Ovary (tissue), 10 donors: ENCODE measurements around the gene SLC31A1. TPM values are rescaled to one million over a fixed set of nuclear protein-coding genes. Genes with fewer than 3 reads are reported as not detected.

Experiments
- DNase-seq, 5 donors: peaks; one replicate each; pipeline ENCODE4 v3.0.0-alpha.2; 2019 to 2020
- H3K27ac ChIP-seq, 2 donors: fragments of 200-600 bp; one replicate each; pipeline versions ENCODE4 v1.5.1 to v1.8.0; 2019 to 2022
- H3K27me3 ChIP-seq: fragments of 200-600 bp; one replicate; pipeline ENCODE4 v1.8.0; 2022
- H3K36me3 ChIP-seq: fragments of 200-600 bp; sonication (generic); one replicate; pipeline ENCODE4 v1.5.1; 2019
- H3K4me1 ChIP-seq: one replicate; pipeline ENCODE4 v1.8.1; 2013; ENCODE audit warnings: mild to moderate bottlenecking, moderate library complexity; ENCODE audit not compliant: insufficient read depth
- H3K4me3 ChIP-seq: fragments of 200-600 bp; sonication (generic); one replicate; pipeline ENCODE4 v1.5.1; 2017
- H3K9me3 ChIP-seq, 2 donors: fragments of 200-600 bp in 1 of 2; sonication (generic) in 1 of 2; one replicate each; pipeline versions ENCODE4 v1.5.1 to v1.8.1; 2013 to 2019; ENCODE audit warnings: mild to moderate bottlenecking in 1 of 2, moderate library complexity in 1 of 2
- EP300 ChIP-seq: sonication (generic); formaldehyde crosslinking; IDR thresholded peaks from one replicate; pipeline ENCODE4 v1.6.1; 2017; ENCODE audit warnings: antibody characterized with exemption
- POLR2A ChIP-seq: fragments of 450-650 bp; IDR thresholded peaks from one replicate; pipeline ENCODE4 v1.6.1; 2017; ENCODE audit warnings: antibody characterized with exemption, mild to moderate bottlenecking, moderate library complexity
- WGBS, 3 donors: extraction: QIAGEN DNeasy Blood & Tissue Kit in 1 of 3; methylation state at CpG; one replicate each; pipeline versions ENCODE4 v1.1.5 to v1.1.7; 2013 to 2017; 5-methylcytosine and 5-hydroxymethylcytosine counted together
- intact Hi-C, 4 donors: fragments of 100-400 bp; cut with DNase I; formaldehyde crosslinking; loops; one replicate each; pipeline versions ENCODE4 v1.11.0 to v1.15.1; 2022 to 2023
- long read RNA-seq, 3 donors: library from polyadenylated mRNA in 2 of 3; unstranded in 2 of 3; transcript quantifications; one replicate each; pipeline ENCODE4 v2.0.0 and lab custom pipeline, GENCODE V29; 2021 to 2026
- polyA plus RNA-seq, 2 donors: library from polyadenylated mRNA; stranded (reverse); fragments of 200-250 nt in 1 of 2; fragments of 350-450 nt in 1 of 2; fragmentation: Illumina TruSeq in 1 of 2; extraction: RNeasy Lipid Tissue Mini Kit (QIAGEN cat#74804) in 1 of 2; gene quantifications; one replicate each; pipeline ENCODE4 v1.2.3, GENCODE V29; 2013 to 2014
- total RNA-seq, 7 donors: library from RNA; depleted of rRNA in 2 of 7; stranded (reverse); fragments of >200 nt in 2 of 7; fragmentation: NEBNext Ultra II Directional in 3 of 7; extraction: Animal tissue kit (Norgen Biotek cat#: 25700) in 3 of 7; gene quantifications; one replicate each; pipeline versions ENCODE4 v1.1.0 to v1.2.4, GENCODE V29; 2016 to 2023
- TF ChIP-seq, protein P1 (sequence below), 3 donors: fragments of 450-650 bp in 2 of 3; fragments of 200-600 bp in 1 of 3; IDR thresholded peaks; one replicate each; pipeline versions ENCODE4 v1.5.1 to v1.8.0; 2016 to 2022; ENCODE audit warnings: antibody characterized with exemption in 3 of 3, mild to moderate bottlenecking in 1 of 3
- donor health status: DM: no; HTN: no; CAD: no; lungs with moderate emphysema.
- donor health status: DM: no; HTN: no; CAD: no.
- donor health status: Bipolar disorder and iron deficiency.
- donor health status: DM: yes; HTN: yes; CAD: no.
- donor health status: DM: no; HTN: no; CAD: no.
- donor health status: DM: yes; HTN: yes; CAD: no.

SLC31A1 gene
- total RNA-seq (10 to 100 TPM in 5 of 7 donors, 1 to 10 TPM in 2; 6.6 to 18.7 (median 12.5) TPM), polyA plus RNA-seq (10 to 100 TPM in 1 of 2 donors, 1 to 10 TPM in 1; 5.3 to 24.1 TPM)
- long read RNA-seq, donor 1, full-length matches to known transcripts: 73 of 85 reads
- long read RNA-seq, donor 1, partial matches to known transcripts: 3 of 85 reads
- long read RNA-seq, donor 1, other reads (novel, unspliced or antisense): 9 of 85 reads
- long read RNA-seq, donor 2, full-length matches to known transcripts: 18 of 18 reads
- long read RNA-seq, donor 2, partial matches to known transcripts: 0 of 18 reads
- long read RNA-seq, donor 2, other reads (novel, unspliced or antisense): 0 of 18 reads
- long read RNA-seq, donor 3, full-length matches to known transcripts: 15 of 17 reads
- long read RNA-seq, donor 3, partial matches to known transcripts: 1 of 17 reads
- long read RNA-seq, donor 3, other reads (novel, unspliced or antisense): 1 of 17 reads

DNA sequence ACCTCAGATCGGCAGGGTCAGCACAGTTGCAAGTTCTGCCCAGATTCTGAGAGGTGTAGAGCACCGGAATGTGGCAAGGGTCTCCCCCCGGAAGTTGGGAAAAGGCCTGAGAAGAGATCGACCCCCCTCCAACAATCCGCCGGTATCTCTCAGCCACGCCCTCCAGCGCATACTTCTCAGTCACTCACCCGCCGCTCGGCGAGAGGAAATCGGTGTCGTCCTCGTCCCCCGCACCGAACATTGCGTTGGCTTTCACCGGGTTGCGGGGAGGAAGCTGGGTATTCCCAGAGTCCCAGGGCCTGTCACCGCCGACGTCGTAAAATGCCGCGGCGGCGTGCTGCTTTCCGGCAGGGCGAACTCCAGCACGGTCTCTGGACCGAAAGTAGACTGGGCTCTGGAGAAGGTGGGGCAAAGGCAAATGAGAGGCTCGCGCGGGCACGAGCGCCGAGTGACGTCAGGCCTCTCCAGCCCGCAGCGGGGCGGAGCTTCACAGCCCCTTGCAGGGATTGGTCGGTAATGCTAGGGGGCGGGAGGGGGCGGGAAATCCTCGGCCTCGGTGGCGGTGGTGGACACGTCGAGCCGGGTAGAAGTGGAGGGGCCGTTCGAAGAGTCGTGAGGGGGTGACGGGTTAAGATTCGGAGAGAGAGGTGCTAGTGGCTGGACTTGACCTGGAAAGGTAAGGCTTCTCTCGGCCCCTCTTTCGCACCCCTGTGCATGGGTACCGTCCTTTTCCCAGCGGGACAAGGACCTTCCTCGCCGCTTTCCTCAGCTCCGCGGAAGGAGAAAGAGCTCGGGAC is at the start of gene SLC31A1, which contains the start of gene FKBP15:
Gene SLC31A1, plus strand, starts transcription at position 542 of the 797 bp plus-strand sequence. CDS start 34,605 bp downstream, outside the sequence.
Gene FKBP15, minus strand, starts transcription at position 275 of the 797 bp plus-strand sequence. Its CDS starts 34 bp downstream, at position 241.
- Histone ChIP-seq H3K4me3 (peak within 1 kb of the TSS; percentile 80), H3K9me3 (no peaks in the 10 kb centered on the region), H3K4me1 (peaks cover 8% of the 10 kb centered on the region), H3K36me3 (no peaks in the 10 kb centered on the region), H3K27ac (peak within 1 kb of the TSS; percentile 45 to 65), H3K27me3 (no peaks in the 10 kb centered on the region)
- WGBS, 3 donors: 0 to 1% (median 0%) methylated on average over 45 to 65 of the region's 65 CpGs
- intact Hi-C loops: no loop called here
- TF ChIP-seq POLR2A (peak; percentile 65), EP300 (peak; percentile 34)
- TF ChIP-seq, protein P1, sequence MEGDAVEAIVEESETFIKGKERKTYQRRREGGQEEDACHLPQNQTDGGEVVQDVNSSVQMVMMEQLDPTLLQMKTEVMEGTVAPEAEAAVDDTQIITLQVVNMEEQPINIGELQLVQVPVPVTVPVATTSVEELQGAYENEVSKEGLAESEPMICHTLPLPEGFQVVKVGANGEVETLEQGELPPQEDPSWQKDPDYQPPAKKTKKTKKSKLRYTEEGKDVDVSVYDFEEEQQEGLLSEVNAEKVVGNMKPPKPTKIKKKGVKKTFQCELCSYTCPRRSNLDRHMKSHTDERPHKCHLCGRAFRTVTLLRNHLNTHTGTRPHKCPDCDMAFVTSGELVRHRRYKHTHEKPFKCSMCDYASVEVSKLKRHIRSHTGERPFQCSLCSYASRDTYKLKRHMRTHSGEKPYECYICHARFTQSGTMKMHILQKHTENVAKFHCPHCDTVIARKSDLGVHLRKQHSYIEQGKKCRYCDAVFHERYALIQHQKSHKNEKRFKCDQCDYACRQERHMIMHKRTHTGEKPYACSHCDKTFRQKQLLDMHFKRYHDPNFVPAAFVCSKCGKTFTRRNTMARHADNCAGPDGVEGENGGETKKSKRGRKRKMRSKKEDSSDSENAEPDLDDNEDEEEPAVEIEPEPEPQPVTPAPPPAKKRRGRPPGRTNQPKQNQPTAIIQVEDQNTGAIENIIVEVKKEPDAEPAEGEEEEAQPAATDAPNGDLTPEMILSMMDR (IDR thresholded peaks at IDR 0.05): no peak
- peak; percentile 96 to 99 (median 98) for DNase-seq

DNA sequence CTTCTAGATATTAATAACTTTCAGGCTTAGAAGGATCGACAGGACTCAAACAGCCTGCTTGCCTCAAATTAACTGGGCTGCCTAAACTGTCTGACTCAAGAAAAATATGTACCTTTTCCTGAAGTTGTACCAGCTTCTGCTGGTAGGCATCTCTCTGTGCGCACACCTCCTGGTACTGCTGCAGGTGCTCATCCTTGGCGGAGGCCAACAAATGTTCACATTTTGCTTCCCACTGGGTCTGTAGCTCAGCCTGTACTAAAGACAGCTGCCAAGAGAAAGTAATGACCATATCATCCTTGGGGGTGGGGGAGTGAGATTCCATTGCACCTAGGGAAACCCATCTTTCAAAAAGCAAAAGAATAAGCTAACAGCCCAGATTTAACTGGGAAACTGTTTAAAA is 48.0 kb upstream of the SLC31A1 start:
- Histone ChIP-seq H3K27me3 (no peaks in the 10 kb centered on the region), H3K4me1 (no peaks in the 10 kb centered on the region), H3K36me3 (no peaks in the 10 kb centered on the region), H3K9me3 (no peaks in the 10 kb centered on the region), H3K27ac (no peak overlapping the region), H3K4me3 (no peak overlapping the region)
- intact Hi-C loops: no loop called here
- TF ChIP-seq POLR2A (no peak), EP300 (no peak)
- TF ChIP-seq, protein P1 (IDR thresholded peaks at IDR 0.05): no peak
- WGBS, 3 donors: 94 to 97% (median 95%) methylated on average over 3 of the region's 3 CpGs
- no peak for DNase-seq

DNA sequence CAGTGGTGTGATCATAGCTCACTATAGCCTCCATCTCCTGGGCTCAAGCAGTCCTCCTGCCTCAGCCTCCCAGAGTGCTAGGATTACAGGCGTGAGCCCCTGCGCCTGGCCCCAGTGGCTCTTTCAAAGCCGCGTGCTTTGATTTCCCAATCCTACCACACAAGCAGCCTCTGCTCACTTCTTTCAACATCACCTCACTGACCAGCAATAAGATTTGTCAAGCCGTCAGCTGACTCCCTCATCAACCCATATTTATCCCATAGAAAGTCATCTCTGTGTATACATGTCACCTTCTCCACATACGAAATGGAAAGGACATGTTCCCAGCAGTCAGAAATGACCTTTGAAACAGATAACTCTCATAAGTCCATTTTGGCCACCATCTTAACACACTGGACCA is 44.5 kb upstream of the SLC31A1 start:
- 95 to 96% (median 96%) methylated on average over 6 of the region's 6 CpGs for WGBS, 3 donors
- H3K4me3 ChIP-seq: no peak overlapping the region
- no peaks in the 10 kb centered on the region for H3K4me1 ChIP-seq
- DNase-seq: no peak
- no peaks in the 10 kb centered on the region for H3K36me3 ChIP-seq
- H3K27ac ChIP-seq: no peak overlapping the region
- H3K9me3 ChIP-seq: no peaks in the 10 kb centered on the region
- H3K27me3 ChIP-seq: no peaks in the 10 kb centered on the region
- TF ChIP-seq POLR2A: no peak
- TF ChIP-seq, protein P1 (IDR thresholded peaks at IDR 0.05): no peak
- no peak for TF ChIP-seq EP300
- intact Hi-C loops: no loop called here

GRCh38 chr9:113177251-113177650 is 44.1 kb upstream of the SLC31A1 start:
- TF ChIP-seq POLR2A (no peak), EP300 (no peak)
- TF ChIP-seq, protein P1 (IDR thresholded peaks at IDR 0.05): no peak
- H3K27me3 ChIP-seq: no peaks in the 10 kb centered on the region
- H3K4me3 ChIP-seq: no peak overlapping the region
- intact Hi-C loops: no loop called here
- 91 to 96% (median 93%) methylated on average over 2 of the region's 2 CpGs for WGBS, 3 donors
- no peak for DNase-seq
- no peaks in the 10 kb centered on the region for H3K9me3 ChIP-seq
- H3K4me1 ChIP-seq: no peaks in the 10 kb centered on the region
- no peak overlapping the region for H3K27ac ChIP-seq
- H3K36me3 ChIP-seq: no peaks in the 10 kb centered on the region
